GM18508 (cell line): ENCODE data around the gene SEC14L1.

Source experiments
- ATAC-seq: cut with Tn5 transposase; IDR thresholded peaks from one replicate; pipeline ENCODE4 v1.9.1; 2021; ENCODE audit warnings: moderate number of reproducible peaks; ENCODE audit not compliant: insufficient read depth, unreplicated experiment

SEC14L1 gene

DNA sequence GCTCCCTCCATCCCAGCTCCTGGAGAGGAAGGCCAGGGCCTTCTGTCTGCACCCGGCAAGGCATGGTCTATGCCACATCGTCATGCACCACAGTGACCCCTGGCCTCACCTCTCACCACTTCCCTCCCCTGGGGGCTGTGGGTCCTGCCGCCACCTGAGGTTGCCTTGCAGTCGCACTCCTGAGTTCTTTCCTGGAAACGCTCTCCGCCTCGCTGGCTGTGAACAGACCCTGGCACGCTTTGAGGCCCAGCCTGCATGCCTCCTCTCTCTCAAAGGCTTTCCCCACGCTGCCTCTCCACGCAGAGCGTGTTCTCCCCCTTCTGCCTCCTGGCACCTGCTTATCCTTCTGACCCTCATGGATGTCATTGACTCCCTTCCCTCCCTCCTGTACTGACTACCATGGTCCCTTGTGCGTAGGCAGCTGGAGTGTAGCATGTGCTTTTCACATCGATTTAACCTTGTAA lies 45.4 kb downstream of the SEC14L1 start:
- ATAC-seq, result no peak

- no peak for ATAC-seq
These were observed 47.6 kb downstream of the SEC14L1 start for GRCh38 chr17:77188084-77189066.

DNA sequence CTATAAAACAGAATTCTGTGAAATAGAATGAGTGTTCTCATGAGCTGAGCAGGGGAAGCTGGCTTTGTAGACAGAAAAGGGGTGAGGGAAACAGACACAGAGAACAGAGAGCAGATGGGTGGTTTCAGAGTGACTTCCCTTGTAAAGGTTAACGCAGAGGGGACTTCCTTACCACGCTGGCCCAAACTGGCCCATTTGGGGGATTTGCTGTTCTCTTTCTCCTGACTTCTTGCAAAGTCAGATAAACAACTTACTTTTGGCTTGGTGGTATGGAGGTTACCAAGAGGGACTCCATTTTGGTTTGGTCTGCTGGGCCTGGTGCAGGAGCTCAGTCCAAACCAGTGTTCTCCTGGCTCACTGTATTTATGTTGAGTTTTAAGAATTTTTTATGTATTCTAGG lies 48.4 kb downstream of the SEC14L1 start:
- ATAC-seq, result no peak

DNA sequence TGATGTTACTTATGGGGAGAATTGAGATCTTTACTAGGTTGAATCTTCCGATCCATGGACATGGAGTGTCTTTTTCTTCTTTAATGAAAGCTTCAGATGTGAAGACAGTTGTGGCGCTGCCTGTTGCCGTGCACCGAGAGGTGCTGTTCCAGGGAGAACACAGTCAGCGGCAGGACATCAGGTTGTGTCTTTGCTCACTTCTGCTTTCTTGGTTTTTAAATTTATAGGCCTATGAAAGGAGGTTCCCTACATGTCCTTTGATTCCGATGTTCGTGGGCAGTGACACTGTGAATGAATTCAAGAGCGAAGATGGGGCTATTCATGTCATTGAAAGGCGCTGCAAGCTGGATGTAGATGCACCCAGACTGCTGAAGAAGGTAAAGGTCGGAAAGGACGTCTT lies 49.8 kb downstream of the SEC14L1 start:
- ATAC-seq, result no peak

- ATAC-seq, result no peak
These were observed 50.5 kb downstream of the SEC14L1 start for GRCh38 chr17:77191244-77191643.

GRCh38 chr17:77193653-77194052 lies 52.9 kb downstream of the SEC14L1 start:
- ATAC-seq, result no peak

DNA sequence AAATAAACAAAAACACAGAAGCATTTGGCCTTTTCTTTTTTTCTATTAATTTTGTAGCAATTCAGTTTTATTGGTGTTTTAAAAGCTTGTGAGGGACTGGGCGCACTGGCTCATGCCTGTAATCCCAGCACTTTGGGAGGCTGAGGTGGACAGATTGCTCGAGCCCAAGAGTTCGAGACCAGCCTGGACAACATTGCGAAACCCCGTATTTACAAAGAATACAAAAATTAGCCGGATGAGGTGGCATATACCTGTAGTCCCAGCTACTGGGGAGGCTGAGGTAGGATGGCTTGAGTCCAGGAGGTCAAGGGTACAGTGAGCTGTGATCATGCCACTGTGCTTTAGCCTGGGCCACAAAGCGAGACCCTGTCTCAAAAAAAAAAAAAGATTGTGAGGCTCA lies 53.4 kb downstream of the SEC14L1 start:
- ATAC-seq, result no peak

- no peak for ATAC-seq
These were observed 55.5 kb downstream of the SEC14L1 start for GRCh38 chr17:77196251-77196650.

GRCh38 chr17:77197115-77197514 lies 56.3 kb downstream of the SEC14L1 start:
- ATAC-seq, result no peak

GRCh38 chr17:77200711-77201110 lies 59.9 kb downstream of the SEC14L1 start:
- ATAC-seq, result no peak

DNA sequence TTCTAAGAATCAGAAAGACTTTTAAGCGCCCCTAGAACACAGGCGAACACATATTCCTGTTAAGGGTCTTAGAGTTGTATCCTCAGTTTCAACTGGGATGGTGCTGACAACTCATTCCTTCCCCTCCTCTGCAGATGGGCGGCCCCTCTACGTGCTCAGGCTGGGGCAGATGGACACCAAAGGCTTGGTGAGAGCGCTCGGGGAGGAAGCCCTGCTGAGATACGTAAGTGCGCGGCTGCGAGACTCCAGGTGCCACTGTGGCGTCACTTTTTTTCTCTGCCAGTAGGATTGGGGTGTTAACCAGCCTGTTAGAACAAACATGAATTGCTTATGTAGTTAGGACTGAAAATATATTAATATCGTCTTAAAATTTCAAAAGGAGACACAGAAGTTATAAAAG lies 62.7 kb downstream of the SEC14L1 start:
- no peak for ATAC-seq

GRCh38 chr17:77203846-77204245 lies 63.1 kb downstream of the SEC14L1 start:
- ATAC-seq, result no peak

- no peak for ATAC-seq
These were observed 63.8 kb downstream of the SEC14L1 start for GRCh38 chr17:77204536-77204935.

- no peak for ATAC-seq
These were observed 64.8 kb downstream of the SEC14L1 start for GRCh38 chr17:77205396-77206125.

DNA sequence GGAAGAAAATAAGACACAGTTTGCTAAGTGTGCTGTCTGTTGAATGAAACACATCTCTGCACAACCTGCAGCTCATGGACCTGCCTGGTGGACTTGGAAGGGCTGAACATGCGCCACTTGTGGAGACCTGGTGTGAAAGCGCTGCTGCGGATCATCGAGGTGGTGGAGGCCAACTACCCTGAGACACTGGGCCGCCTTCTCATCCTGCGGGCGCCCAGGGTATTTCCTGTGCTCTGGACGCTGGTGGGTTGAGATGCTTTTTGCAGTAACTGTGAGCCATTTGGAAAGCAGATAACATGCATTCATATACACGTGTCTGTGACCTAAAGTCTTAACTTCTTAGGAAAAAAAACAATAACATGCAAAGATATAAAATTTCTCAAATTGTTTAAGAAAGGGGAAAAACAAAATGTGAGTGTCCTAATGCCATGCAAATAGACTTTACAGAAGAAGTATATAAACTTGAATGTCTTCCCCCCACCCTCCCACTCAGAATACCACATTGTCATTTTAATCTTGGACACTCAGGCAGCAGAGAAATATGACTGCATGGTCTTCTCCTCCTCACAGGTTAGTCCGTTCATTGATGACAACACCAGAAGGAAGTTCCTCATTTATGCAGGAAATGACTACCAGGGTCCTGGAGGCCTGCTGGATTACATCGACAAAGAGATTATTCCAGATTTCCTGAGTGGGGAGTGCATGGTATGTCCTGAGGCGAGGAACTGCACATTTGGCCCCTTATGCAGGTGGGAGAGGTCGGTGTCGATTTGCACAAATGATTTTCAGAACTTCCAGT lies 65.6 kb downstream of the SEC14L1 start:
- ATAC-seq, result no peak

DNA sequence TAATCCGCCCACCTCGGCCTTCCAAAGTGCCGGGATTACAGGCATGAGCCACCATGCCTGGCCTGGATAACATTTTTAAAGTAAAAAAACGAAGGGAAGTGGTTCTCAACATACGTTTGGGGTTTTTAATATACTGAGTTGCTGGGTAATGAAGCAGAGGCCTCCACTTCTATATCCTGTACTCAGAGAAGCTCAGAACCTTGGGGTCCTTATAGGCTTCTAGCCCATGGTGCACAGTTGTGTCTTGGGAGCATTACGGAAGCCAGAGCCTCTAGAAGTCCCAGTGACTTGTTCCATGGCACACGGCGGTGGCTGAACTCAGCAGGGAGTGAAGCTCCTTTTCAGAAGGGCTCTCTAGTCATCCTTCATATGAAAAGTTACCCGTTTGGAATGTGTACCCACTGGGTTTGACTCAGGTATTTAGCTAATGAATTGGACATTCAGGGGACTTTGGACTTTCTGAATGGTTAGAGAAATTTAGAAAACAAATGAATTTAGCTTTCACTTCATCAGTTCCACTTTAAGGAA lies 67.0 kb downstream of the SEC14L1 start:
- no peak for ATAC-seq

DNA sequence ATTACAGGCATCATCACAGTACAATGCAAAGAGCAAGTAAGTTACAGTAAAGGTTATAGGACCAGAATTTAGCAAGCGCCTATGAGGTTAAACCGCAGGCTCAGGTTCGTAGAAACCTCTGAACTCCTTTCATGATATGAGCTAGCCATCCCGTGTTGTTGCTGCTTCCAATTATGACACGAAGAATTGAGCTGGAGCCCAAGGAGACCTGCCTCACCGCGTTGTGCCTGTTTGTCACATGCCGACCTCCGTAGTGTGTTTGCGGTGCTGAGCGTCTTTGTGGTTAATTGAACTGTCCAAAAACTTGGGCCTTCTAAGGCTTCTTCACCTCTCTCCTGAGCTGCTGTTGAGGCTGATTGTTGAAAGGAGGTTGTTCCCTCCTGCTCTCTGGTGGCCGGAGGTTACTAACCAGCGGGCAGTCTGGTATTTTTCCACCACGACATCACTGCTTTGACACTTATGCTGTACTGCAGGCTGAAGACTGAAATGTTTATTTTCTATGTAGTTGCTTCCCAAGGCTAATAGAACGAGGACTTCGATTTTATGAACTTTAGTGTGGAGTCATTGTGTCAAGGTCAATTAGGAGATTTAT lies 67.5 kb downstream of the SEC14L1 start:
- no peak for ATAC-seq

DNA sequence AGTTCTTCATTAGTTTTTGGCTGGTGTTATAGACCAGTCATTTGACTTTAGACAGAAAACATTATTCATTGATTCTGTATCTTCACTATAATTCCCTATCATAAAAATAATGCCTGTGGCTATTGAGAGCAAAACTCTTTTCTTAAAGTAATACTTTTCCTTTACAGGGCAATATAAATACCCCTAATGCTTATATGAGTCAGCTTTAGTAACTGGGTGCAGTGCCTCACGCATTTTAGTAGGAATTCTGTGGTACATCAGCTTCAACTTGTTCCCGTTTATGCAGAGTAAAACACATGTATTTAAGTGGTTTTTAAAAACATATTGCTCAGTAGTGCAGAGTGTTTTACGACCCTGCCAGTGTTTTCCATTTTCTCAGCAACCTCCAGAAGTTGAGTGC lies 68.1 kb downstream of the SEC14L1 start:
- no peak for ATAC-seq

DNA sequence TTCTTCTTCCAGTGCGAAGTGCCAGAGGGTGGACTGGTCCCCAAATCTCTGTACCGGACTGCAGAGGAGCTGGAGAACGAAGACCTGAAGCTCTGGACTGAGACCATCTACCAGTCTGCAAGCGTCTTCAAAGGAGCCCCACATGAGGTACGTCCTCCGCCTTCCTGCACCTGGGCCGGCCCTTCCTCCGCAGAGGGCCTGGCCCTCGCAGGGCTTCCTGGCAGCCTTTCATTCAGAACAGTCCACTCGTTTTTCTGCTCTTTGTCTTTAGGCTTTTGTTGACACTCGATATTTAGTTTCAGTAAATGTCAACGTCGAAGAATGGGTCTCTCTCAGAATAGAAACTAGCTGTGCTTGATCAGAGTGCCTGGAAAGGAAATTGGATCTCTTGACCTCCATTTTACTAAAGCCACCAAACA lies 68.6 kb downstream of the SEC14L1 start:
- ATAC-seq, result no peak

DNA sequence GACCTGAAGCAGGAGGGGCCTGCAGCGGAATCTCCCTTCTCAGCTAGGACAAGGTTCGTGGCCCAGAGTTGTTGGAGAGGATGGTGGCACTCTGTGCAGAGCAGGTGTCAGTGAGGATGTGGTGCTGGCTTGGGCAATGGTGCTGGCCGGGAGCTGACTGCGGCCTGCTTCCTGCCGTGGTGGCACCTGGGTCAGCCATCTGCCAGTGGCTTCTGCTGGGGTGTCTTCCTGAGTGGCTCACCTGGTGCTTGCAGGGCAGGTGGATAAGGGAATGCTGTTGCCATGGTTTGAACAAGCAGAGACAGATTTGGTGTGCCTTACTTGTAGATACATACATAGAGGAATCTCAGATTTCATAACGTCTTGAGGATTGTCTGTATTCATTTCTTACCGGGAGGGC lies 69.6 kb downstream of the SEC14L1 start:
- ATAC-seq, result no peak
